Measurements from ENCODE around the gene SCNN1B. TPM values are rescaled to one million over a fixed set of nuclear protein-coding genes. Genes with fewer than 3 reads are reported as not detected.
"Not testable (repeated sequence)": the region's sequence is repeated elsewhere in the genome, so short reads cannot be mapped to it uniquely, and the experiment has no call there.

SCNN1B gene
- total RNA-seq, 4 donors from 2014 or later = 8.1 to 30.5 (median 11.9) TPM

- TF ChIP-seq CTCF (IDR thresholded peaks at IDR 0.05) = no peak
- no peak for TF ChIP-seq POLR2A (IDR thresholded peaks at IDR 0.05)
- Histone ChIP-seq H3K4me3 (replicated peaks in 1 of 3) (no peak overlapping the region), H3K27ac (no peak overlapping the region), H3K4me1 (no peaks in the 10 kb centered on the region), H3K9me3 (no peaks in the 10 kb centered on the region), H3K27me3 (no peaks in the 10 kb centered on the region), H3K36me3 (no peaks in the 10 kb centered on the region)
- 83 to 93% methylated on average over 5 to 9 of the region's 9 CpGs for WGBS, 2 donors
- no peak for DNase-seq
- intact Hi-C loops (cut with DNase I) = no loop called here
These were observed 75.2 kb downstream of the SCNN1B start for GRCh38 chr16:23377071-23377931.

GRCh38 chr16:23378256-23378655, 76.2 kb downstream of the SCNN1B start:
- H3K27me3 ChIP-seq = no peaks in the 10 kb centered on the region
- no peak for DNase-seq
- no peak overlapping the region for H3K4me3 ChIP-seq (replicated peaks in 1 of 3)
- no peaks in the 10 kb centered on the region for H3K4me1 ChIP-seq
- no peaks in the 10 kb centered on the region for H3K36me3 ChIP-seq
- no peaks in the 10 kb centered on the region for H3K9me3 ChIP-seq
- no peak overlapping the region for H3K27ac ChIP-seq
- TF ChIP-seq CTCF (IDR thresholded peaks at IDR 0.05) (no peak), POLR2A (IDR thresholded peaks at IDR 0.05) (no peak)
- WGBS, 2 donors = 84 to 90% methylated on average over 8 of the region's 8 CpGs
- intact Hi-C loops (cut with DNase I) = no loop called here

- intact Hi-C loops (cut with DNase I) = no loop called here
- Histone ChIP-seq H3K4me3 (replicated peaks in 1 of 3) (no peak overlapping the region), H3K9me3 (no peaks in the 10 kb centered on the region), H3K36me3 (no peaks in the 10 kb centered on the region), H3K4me1 (no peaks in the 10 kb centered on the region), H3K27me3 (no peaks in the 10 kb centered on the region), H3K27ac (no peak overlapping the region)
- DNase-seq = no peak
- WGBS, 2 donors = 88 to 90% methylated on average over 5 of the region's 5 CpGs
- no peak for TF ChIP-seq POLR2A (IDR thresholded peaks at IDR 0.05)
- no peak for TF ChIP-seq CTCF (IDR thresholded peaks at IDR 0.05)
These were observed 76.8 kb downstream of the SCNN1B start for GRCh38 chr16:23378921-23379320.

- Histone ChIP-seq H3K27me3 (no peaks in the 10 kb centered on the region), H3K9me3 (no peaks in the 10 kb centered on the region), H3K4me3 (replicated peaks in 1 of 3) (no peak overlapping the region), H3K36me3 (no peaks in the 10 kb centered on the region), H3K27ac (no peak overlapping the region), H3K4me1 (peaks cover 0 to under 1% of the 10 kb centered on the region in 2 donors)
- intact Hi-C loops (cut with DNase I) = no loop called here
- WGBS, 2 donors = 91 to 92% methylated on average over 9 to 10 of the region's 10 CpGs
- no peak for DNase-seq
- TF ChIP-seq CTCF (IDR thresholded peaks at IDR 0.05) (no peak), POLR2A (IDR thresholded peaks at IDR 0.05) (no peak)
These were observed 77.6 kb downstream of the SCNN1B start for GRCh38 chr16:23379707-23380106.

- TF ChIP-seq POLR2A (IDR thresholded peaks at IDR 0.05) (no peak), CTCF (IDR thresholded peaks at IDR 0.05) (no peak)
- no peaks in the 10 kb centered on the region for H3K36me3 ChIP-seq
- no peak for DNase-seq
- no peak overlapping the region for H3K4me3 ChIP-seq (replicated peaks in 1 of 3)
- 94 to 100% methylated on average over 9 to 12 of the region's 20 CpGs for WGBS, 2 donors
- H3K27me3 ChIP-seq = no peaks in the 10 kb centered on the region
- no peak overlapping the region for H3K27ac ChIP-seq
- H3K9me3 ChIP-seq = no peaks in the 10 kb centered on the region
- peaks cover 6 to 9% of the 10 kb centered on the region in 2 donors for H3K4me1 ChIP-seq
- intact Hi-C loops (cut with DNase I) = no loop called here
These were observed 78.4 kb downstream of the SCNN1B start for GRCh38 chr16:23380501-23380951.

GRCh38 chr16:23381702-23382101, 79.6 kb downstream of the SCNN1B start:
- intact Hi-C loops (cut with DNase I); DNase-seq; H3K36me3 ChIP-seq; H3K27ac ChIP-seq; H3K4me1 ChIP-seq; H3K9me3 ChIP-seq; H3K27me3 ChIP-seq; H3K4me3 ChIP-seq (replicated peaks in 1 of 3): not testable (repeated sequence)
- 85 to 97% methylated on average over 9 of the region's 9 CpGs for WGBS, 2 donors
